Hindlimb muscle (tissue), 1 donor: ENCODE data around the gene TGFBI. TPM values are rescaled to one million over a fixed set of nuclear protein-coding genes. Genes with fewer than 3 reads are reported as not detected.

Experiments used
- DNase-seq: peaks from one replicate; pipeline ENCODE4 v3.0.0-alpha.2; 2013
- polyA plus RNA-seq: library from polyadenylated mRNA; unstranded; fragments of 120-200 nt; gene quantifications from one replicate; pipeline ENCODE4 v1.2.1, GENCODE V29; 2013; ENCODE audit not compliant: insufficient read length

Gene TGFBI
- polyA plus RNA-seq, 1 donor: 148 TPM

GRCh38 chr5:136048966-136049365 is 20.2 kb downstream of the TGFBI start:
- DNase-seq: no peak

GRCh38 chr5:136051486-136052220 is 22.9 kb downstream of the TGFBI start:
- no peak for DNase-seq

- DNase-seq: no peak
Measured at GRCh38 chr5:136052692-136053335, 24.0 kb downstream of the TGFBI start.

GRCh38 chr5:136053336-136054141 is 24.8 kb downstream of the TGFBI start:
- DNase-seq: no peak

GRCh38 chr5:136054142-136055019 is 25.6 kb downstream of the TGFBI start:
- peak; percentile 71 for DNase-seq

- no peak for DNase-seq
Measured at GRCh38 chr5:136055612-136056309, 27.0 kb downstream of the TGFBI start.

- DNase-seq: no peak
Measured at GRCh38 chr5:136056336-136056735, 27.5 kb downstream of the TGFBI start.

GRCh38 chr5:136056771-136057335 is 28.1 kb downstream of the TGFBI start:
- DNase-seq: no peak

- DNase-seq: peak; percentile 56
Measured at GRCh38 chr5:136057401-136058038, 28.7 kb downstream of the TGFBI start.

- DNase-seq: peak; percentile 87
Measured at GRCh38 chr5:136058039-136058971, 29.5 kb downstream of the TGFBI start.

- no peak for DNase-seq
Measured at GRCh38 chr5:136058972-136059354, 30.2 kb downstream of the TGFBI start.

GRCh38 chr5:136060963-136061362 is 32.2 kb downstream of the TGFBI start:
- no peak for DNase-seq

- no peak for DNase-seq
Measured at GRCh38 chr5:136061630-136062365, 33.0 kb downstream of the TGFBI start.

- DNase-seq: no peak
Measured at GRCh38 chr5:136062366-136063274, 33.8 kb downstream of the TGFBI start.

- DNase-seq: no peak
Measured at GRCh38 chr5:136063778-136064465, 35.1 kb downstream of the TGFBI start.

GRCh38 chr5:136064510-136064909 is 35.7 kb downstream of the TGFBI start:
- DNase-seq: no peak

GRCh38 chr5:136065588-136065987 is 36.8 kb downstream of the TGFBI start:
- no peak for DNase-seq
